Measurements from ENCODE around the gene ITIH2.

Gene ITIH2

DNA sequence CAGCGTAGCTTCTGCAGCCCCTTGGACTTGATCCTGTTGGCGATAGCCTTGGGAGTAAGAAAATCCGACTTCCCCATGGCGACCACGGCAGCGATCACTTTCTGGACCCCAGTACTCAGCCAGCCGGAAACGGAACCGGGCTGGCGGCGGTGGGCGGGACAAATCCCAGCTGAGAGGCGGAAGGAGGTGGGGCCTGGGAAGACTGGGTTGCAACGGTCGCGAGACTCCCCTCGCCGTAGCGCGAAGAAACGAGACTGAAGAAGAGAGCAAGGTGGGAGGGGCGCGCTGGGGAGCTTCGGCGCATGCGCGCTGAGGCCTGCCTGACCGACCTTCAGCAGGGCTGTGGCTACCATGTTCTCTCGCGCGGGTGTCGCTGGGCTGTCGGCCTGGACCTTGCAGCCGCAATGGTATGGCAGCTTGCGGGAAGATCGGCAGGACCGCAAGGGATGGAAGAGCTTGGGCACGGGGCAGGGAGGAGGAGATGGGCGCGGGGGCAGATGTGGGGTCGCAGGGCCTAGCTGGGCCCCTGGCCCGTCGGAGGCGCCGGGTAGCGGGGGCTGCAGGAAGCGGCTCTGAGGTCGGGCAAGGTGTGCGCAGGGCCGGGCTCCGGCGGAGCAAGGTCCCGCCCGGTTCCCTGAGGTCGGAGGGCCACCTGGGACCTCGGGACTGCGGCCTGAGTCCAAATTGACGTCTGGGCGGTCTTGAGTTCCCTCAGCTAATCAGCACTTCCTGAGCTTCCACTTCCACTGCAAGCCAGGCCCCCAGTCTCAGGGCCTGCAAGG lies 84.9 kb downstream of the ITIH2 start, which contains the start of the genes ATP5F1C and KIN:
Gene ATP5F1C (plus strand): TSS at position 321 of the 782 bp plus-strand sequence. CDS start 31 bp downstream, at position 352.
Gene KIN (minus strand): TSS at position 137 of the 782 bp plus-strand sequence. CDS start 60 bp downstream, at position 77.
- in situ Hi-C loops (cut with MboI; ENCODE audit: low sequenced_read_pairs, unreplicated experiment), result no loop called here
- TF ChIP-seq, protein P1, sequence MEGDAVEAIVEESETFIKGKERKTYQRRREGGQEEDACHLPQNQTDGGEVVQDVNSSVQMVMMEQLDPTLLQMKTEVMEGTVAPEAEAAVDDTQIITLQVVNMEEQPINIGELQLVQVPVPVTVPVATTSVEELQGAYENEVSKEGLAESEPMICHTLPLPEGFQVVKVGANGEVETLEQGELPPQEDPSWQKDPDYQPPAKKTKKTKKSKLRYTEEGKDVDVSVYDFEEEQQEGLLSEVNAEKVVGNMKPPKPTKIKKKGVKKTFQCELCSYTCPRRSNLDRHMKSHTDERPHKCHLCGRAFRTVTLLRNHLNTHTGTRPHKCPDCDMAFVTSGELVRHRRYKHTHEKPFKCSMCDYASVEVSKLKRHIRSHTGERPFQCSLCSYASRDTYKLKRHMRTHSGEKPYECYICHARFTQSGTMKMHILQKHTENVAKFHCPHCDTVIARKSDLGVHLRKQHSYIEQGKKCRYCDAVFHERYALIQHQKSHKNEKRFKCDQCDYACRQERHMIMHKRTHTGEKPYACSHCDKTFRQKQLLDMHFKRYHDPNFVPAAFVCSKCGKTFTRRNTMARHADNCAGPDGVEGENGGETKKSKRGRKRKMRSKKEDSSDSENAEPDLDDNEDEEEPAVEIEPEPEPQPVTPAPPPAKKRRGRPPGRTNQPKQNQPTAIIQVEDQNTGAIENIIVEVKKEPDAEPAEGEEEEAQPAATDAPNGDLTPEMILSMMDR (IDR thresholded peaks at IDR 0.05; ENCODE audit: borderline replicate concordance, control extremely low read depth, extremely low read depth, insufficient read depth, missing control alignments), result no peak
- DNase-seq (ENCODE audit: low spot score), result peak; percentile 99

DNA sequence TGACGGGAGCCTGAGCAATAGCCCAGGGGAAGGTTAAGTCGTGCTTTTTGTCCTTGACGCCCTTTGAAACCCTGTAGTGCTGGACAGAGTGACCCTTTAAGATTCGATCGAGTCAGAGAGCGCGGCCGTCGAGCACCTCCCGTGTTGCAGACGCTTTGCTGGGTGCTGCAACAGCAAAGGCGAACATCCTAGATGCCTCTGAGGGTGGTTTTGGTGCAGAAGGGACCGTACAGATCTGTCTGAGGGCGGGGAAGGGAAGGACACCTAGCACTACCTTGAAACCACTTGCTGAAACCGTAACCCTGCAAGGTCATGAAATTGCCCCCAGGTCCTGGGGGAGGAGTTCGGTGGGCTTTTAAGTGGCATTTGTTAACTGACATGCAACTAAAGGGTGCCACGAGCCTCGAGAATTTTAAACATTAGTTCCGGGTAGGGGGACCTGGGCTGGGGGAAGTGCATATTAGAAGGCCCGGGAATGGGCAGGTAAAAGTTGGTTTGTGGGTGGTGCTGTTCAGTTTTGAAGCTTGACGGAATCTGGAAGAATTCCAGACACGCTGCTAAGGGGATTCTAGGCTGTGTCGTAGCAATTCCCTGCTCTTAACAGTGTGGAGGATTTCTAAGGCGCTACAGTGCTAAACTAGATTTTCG lies 85.6 kb downstream of the ITIH2 start:
- in situ Hi-C loops (cut with MboI; ENCODE audit: low sequenced_read_pairs, unreplicated experiment), result no loop called here
- TF ChIP-seq, protein P1 (IDR thresholded peaks at IDR 0.05; ENCODE audit: borderline replicate concordance, control extremely low read depth, extremely low read depth, insufficient read depth, missing control alignments), result no peak
- DNase-seq (ENCODE audit: low spot score), result no peak

DNA sequence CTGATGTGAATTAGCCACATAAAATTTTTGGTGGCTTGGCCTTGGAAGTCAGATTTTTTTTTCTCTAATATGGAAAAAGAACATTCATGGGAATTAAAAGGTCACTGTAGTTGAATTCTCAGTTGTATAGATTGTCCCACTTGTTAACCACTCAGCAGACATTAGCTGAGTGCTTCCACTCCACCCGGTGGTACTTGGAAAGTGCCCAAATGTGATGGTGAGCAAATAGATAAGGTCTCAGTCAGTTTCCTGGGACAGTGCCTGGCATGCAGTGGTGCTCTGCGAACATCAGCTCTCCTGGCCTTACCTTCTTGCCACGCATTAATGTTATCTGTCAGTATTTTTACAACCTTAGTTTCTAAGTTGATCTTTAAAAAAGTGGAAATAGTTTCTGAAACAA lies 86.3 kb downstream of the ITIH2 start:
- no peak for DNase-seq (ENCODE audit: low spot score)
- in situ Hi-C loops (cut with MboI; ENCODE audit: low sequenced_read_pairs, unreplicated experiment), result no loop called here
- TF ChIP-seq, protein P1 (IDR thresholded peaks at IDR 0.05; ENCODE audit: borderline replicate concordance, control extremely low read depth, extremely low read depth, insufficient read depth, missing control alignments), result no peak

DNA sequence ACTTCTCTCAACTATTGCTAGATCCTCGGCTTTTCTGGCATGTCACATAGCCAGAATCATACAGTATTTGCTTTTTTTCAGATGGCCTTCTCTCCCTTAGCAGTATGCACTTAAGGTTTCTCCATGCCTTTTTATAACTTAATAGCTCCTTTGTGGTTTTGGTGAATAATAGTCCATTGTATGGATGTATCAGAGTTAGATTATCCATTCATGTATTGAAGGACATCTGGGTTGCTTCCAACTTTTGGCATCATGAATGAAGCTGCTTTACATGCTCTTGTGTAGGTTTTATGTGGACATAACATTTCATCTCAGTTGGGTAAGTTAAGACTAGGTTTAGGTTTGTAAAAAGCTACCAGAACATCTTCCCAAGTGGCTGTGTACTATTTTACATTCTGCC lies 89.4 kb downstream of the ITIH2 start:
- no peak for DNase-seq (ENCODE audit: low spot score)
- in situ Hi-C loops (cut with MboI; ENCODE audit: low sequenced_read_pairs, unreplicated experiment), result no loop called here
- TF ChIP-seq, protein P1 (IDR thresholded peaks at IDR 0.05; ENCODE audit: borderline replicate concordance, control extremely low read depth, extremely low read depth, insufficient read depth, missing control alignments), result no peak

DNA sequence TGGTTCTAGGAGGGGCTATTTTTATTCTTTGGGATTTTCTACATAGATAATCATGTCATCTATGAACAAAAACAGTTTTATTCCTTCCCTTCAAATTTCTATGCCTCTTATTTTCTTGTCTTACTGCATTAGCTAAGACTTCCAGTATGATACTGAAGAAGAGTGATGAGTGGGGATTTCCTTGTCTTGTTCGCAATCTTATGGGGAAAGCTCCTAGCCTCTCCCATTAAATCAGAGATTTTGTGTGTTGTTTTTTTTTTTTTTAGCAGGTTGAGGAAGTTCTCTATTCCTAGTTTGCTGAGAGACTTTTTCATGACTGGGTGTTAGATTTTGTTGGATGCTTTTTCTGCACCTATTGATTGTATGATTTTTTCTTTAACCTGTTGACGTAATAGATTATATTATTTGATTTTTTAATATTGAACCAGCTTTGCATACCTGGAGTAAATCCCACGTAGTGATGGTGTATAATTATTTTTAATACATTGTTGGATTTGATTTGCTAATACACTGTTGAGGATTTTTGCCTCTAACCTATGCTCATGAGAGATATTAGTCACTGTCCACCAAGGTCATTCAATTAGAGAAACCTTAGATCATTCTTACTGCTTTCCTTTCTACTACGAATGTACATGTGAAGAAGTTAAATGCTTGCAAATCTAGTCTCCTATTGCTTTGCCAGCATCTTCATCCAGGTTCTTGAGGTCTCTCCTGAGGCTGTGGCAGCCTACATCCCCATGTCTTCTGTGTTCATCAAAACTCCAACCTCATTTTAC lies 91.3 kb downstream of the ITIH2 start:
- TF ChIP-seq, protein P1 (IDR thresholded peaks at IDR 0.05; ENCODE audit: borderline replicate concordance, control extremely low read depth, extremely low read depth, insufficient read depth, missing control alignments), result no peak
- no peak for DNase-seq (ENCODE audit: low spot score)
- in situ Hi-C loops (cut with MboI; ENCODE audit: low sequenced_read_pairs, unreplicated experiment), result no loop called here

DNA sequence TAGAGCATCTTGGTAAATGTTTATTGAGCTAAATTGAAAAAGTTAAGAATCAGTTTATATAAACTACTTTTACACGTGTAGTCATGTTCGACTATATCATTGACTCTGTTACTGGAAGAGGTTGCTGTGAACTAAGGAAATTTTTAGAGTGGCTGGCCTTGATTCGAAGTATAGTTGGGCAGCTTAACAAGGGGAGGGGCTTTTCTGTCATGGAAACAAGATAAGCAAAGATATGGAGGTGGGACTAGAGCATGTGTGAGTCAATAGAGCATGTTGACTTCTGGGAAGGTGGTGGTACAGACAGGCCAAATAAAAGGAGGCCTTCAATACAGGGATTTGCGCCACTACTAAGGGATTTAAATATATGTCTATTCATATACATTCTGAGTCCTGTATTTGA lies 92.5 kb downstream of the ITIH2 start:
- no peak for DNase-seq (ENCODE audit: low spot score)
- TF ChIP-seq, protein P1 (IDR thresholded peaks at IDR 0.05; ENCODE audit: borderline replicate concordance, control extremely low read depth, extremely low read depth, insufficient read depth, missing control alignments), result no peak
- in situ Hi-C loops (cut with MboI; ENCODE audit: low sequenced_read_pairs, unreplicated experiment), result no loop called here

All from GM13976 (cell line).